Neural cell (in vitro differentiated cells): ENCODE data around the gene PVALB. TPM values are rescaled to one million over a fixed set of nuclear protein-coding genes. Genes with fewer than 3 reads are reported as not detected.

Experiments used
- H2AFZ ChIP-seq: fragments of 200-600, 300-800 bp; sonication (generic), shearing (Covaris generic); 2 replicates; pipeline ENCODE4 v1.6.0; 2014; ENCODE audit warnings: low read depth, mild to moderate bottlenecking, antibody characterized with exemption, low read length, moderate library complexity
- H3F3A ChIP-seq: fragments of 200-600 bp; shearing (Covaris generic); 2 replicates; pipeline ENCODE4 v1.6.1; 2016; ENCODE audit warnings: mild to moderate bottlenecking, moderate library complexity, mixed read lengths, antibody characterized with exemption, low read length; ENCODE audit not compliant: insufficient read depth, poor library complexity, severe bottlenecking
- H3K27ac ChIP-seq: fragments of 200-600, 300-800 bp; sonication (generic), shearing (Covaris generic); 2 replicates; pipeline ENCODE4 v1.5.1; 2014; ENCODE audit warnings: mild to moderate bottlenecking, low read length, moderate library complexity
- H3K27me3 ChIP-seq: fragments of 300-800, 200-600 bp; sonication (generic), shearing (Covaris generic); 2 replicates; pipeline ENCODE4 v1.6.0; 2014; ENCODE audit warnings: mild to moderate bottlenecking, low read depth, low read length, moderate library complexity; ENCODE audit not compliant: insufficient read depth
- H3K36me3 ChIP-seq: fragments of 300-800, 200-600 bp; sonication (generic), shearing (Covaris generic); 2 replicates; pipeline ENCODE4 v1.5.1; 2014; ENCODE audit warnings: mild to moderate bottlenecking, antibody characterized with exemption, low read length, moderate library complexity; ENCODE audit not compliant: insufficient read depth
- H3K4me2 ChIP-seq: fragments of 300-800, 200-600 bp; sonication (generic), shearing (Covaris generic); 2 replicates; pipeline ENCODE4 v1.6.0; 2014; ENCODE audit warnings: mild to moderate bottlenecking, low read length
- H3K4me3 ChIP-seq: fragments of 300-800, 200-600 bp; sonication (generic), shearing (Covaris generic); 2 replicates; pipeline ENCODE4 v1.5.1; 2014; ENCODE audit warnings: mild to moderate bottlenecking, low read length, moderate library complexity
- H3K79me2 ChIP-seq: fragments of 200-600 bp; shearing (Covaris generic); replicated peaks from 2 replicates; pipeline ENCODE4 v1.6.0; 2014; ENCODE audit warnings: mild to moderate bottlenecking, low read length, moderate library complexity; ENCODE audit not compliant: insufficient read depth
- H3K9ac ChIP-seq: fragments of 300-800, 200-600 bp; sonication (generic), shearing (Covaris generic); 2 replicates; pipeline ENCODE4 v1.6.1; 2016; ENCODE audit warnings: mild to moderate bottlenecking, low read length, mixed read lengths
- H3K9me2 ChIP-seq: fragments of 200-600 bp; shearing (Covaris generic); 2 replicates; pipeline ENCODE4 v1.6.1; 2016; ENCODE audit warnings: mild to moderate bottlenecking, low read length, mixed read lengths; ENCODE audit not compliant: insufficient read depth
- H3K9me3 ChIP-seq: fragments of 200-600, 300-800 bp; sonication (generic), shearing (Covaris generic); 2 replicates; pipeline ENCODE4 v1.6.1; 2016; ENCODE audit warnings: mild to moderate bottlenecking, mixed run types, low read length, moderate library complexity, mixed read lengths
- H4K20me1 ChIP-seq: fragments of 200-600 bp; shearing (Covaris generic); 2 replicates; pipeline ENCODE4 v1.6.1; 2016; ENCODE audit warnings: mild to moderate bottlenecking, mixed run types; ENCODE audit not compliant: insufficient read depth
- CTCF ChIP-seq: fragments of 450-650 bp; IDR thresholded peaks from 2 replicates; pipeline ENCODE4 v1.5.1; 2014; ENCODE audit warnings: antibody characterized with exemption, mild to moderate bottlenecking, moderate library complexity; ENCODE audit not compliant: poor library complexity, severe bottlenecking
- EP300 ChIP-seq: fragments of 450-650 bp; conservative IDR thresholded peaks from 2 replicates; pipeline ENCODE4 v1.6.1; 2014; ENCODE audit warnings: antibody characterized with exemption, mild to moderate bottlenecking, moderate library complexity; ENCODE audit not compliant: poor library complexity, severe bottlenecking
- EZH2 ChIP-seq: fragments of 200-600, 300-800 bp; shearing (Covaris generic), sonication (generic); IDR thresholded peaks from 2 replicates; pipeline ENCODE4 v1.6.1; 2014; ENCODE audit warnings: antibody characterized with exemption, low read length, borderline replicate concordance, mild to moderate bottlenecking; ENCODE audit not compliant: insufficient read depth, poor library complexity, severe bottlenecking
- MXI1 ChIP-seq: fragments of 450-650 bp; conservative IDR thresholded peaks from 2 replicates; pipeline ENCODE4 v1.6.1; 2014; ENCODE audit warnings: antibody characterized with exemption, mild to moderate bottlenecking; ENCODE audit not compliant: poor library complexity, severe bottlenecking
- POLR2AphosphoS5 ChIP-seq: IDR thresholded peaks from 2 replicates; pipeline ENCODE4 v1.6.1; 2012
- RAD21 ChIP-seq: fragments of 450-650 bp; conservative IDR thresholded peaks from 2 replicates; pipeline ENCODE4 v1.6.1; 2014; ENCODE audit warnings: antibody characterized with exemption, mild to moderate bottlenecking, moderate library complexity
- REST ChIP-seq: IDR thresholded peaks from 2 replicates; pipeline ENCODE4 v1.6.1; 2012; ENCODE audit warnings: borderline replicate concordance
- SMC3 ChIP-seq: fragments of 450-650 bp; conservative IDR thresholded peaks from 2 replicates; pipeline ENCODE4 v1.6.1; 2014; ENCODE audit warnings: antibody characterized with exemption, mild to moderate bottlenecking, moderate library complexity; ENCODE audit not compliant: poor library complexity
- TAF1 ChIP-seq: IDR thresholded peaks from 2 replicates; pipeline ENCODE4 v1.6.1; 2012; ENCODE audit warnings: low read depth
- polyA plus RNA-seq: library from polyadenylated mRNA; depleted of rRNA; stranded (reverse); fragments of >200 nt; gene quantifications from 2 replicates; pipeline ENCODE4 v1.2.3, GENCODE V29; 2014

The PVALB gene
- polyA plus RNA-seq, 1 donor from 2014 or later: not detected

- no peak overlapping the region for H3K9ac ChIP-seq
- no peak overlapping the region for H3K27ac ChIP-seq
- H3K79me2 ChIP-seq: no peaks in the 10 kb centered on the region
- no peaks in the 10 kb centered on the region for H3K9me2 ChIP-seq
- H3K4me2 ChIP-seq: no peak overlapping the region
- H3F3A ChIP-seq: no peaks in the 10 kb centered on the region
- no peak overlapping the region for H3K4me3 ChIP-seq
- H3K36me3 ChIP-seq: no peaks in the 10 kb centered on the region
- no peak overlapping the region for H2AFZ ChIP-seq
- peaks cover 1% of the 10 kb centered on the region for H3K27me3 ChIP-seq
- H3K9me3 ChIP-seq: no peaks in the 10 kb centered on the region
- no peaks in the 10 kb centered on the region for H4K20me1 ChIP-seq
- TF ChIP-seq TAF1 (no peak), EP300 (no peak), RAD21 (no peak), REST (no peak), SMC3 (no peak), POLR2AphosphoS5 (no peak), MXI1 (no peak), EZH2 (no peak), CTCF (no peak)
Observed at GRCh38 chr22:36863281-36863680, 46.4 kb upstream of the PVALB start.

GRCh38 chr22:36862251-36863242, 45.7 kb upstream of the PVALB start:
- Histone ChIP-seq H3K4me3 (no peak overlapping the region), H3K79me2 (no peaks in the 10 kb centered on the region), H4K20me1 (no peaks in the 10 kb centered on the region), H3K27me3 (peaks cover 7% of the 10 kb centered on the region), H3K4me2 (no peak overlapping the region), H3K9ac (no peak overlapping the region), H3K9me2 (no peaks in the 10 kb centered on the region), H3K27ac (no peak overlapping the region), H2AFZ (no peak overlapping the region), H3K36me3 (no peaks in the 10 kb centered on the region), H3F3A (no peaks in the 10 kb centered on the region), H3K9me3 (no peaks in the 10 kb centered on the region)
- TF ChIP-seq POLR2AphosphoS5: no peak
